GM19395 (cell line): Measurements from ENCODE around the gene CPEB4.

Experiments used
- ATAC-seq: cut with Tn5 transposase; IDR thresholded peaks from one replicate; pipeline ENCODE4 v1.9.1; 2021; ENCODE audit warnings: mild to moderate bottlenecking, moderate library complexity; ENCODE audit not compliant: unreplicated experiment

Gene CPEB4

DNA sequence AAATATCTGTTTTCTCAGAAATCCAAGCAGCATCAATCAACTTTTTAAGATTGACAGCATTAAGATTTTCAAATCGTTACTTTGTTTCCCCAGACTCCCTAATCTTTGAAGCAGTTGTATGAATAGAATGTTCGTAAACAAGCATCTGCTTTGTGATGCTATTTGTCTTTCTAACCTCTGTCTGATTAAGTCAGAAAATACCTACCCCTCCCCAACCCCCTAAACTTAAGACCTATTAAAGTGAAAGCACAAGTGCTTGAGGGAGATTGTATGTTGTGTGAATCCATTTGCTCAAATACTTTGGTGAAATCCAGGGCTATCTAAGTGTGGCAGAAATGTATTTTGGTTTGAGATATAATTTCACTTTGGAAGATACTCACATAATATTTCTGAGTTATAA, 53.0 kb downstream of the CPEB4 start:
- no peak for ATAC-seq

DNA sequence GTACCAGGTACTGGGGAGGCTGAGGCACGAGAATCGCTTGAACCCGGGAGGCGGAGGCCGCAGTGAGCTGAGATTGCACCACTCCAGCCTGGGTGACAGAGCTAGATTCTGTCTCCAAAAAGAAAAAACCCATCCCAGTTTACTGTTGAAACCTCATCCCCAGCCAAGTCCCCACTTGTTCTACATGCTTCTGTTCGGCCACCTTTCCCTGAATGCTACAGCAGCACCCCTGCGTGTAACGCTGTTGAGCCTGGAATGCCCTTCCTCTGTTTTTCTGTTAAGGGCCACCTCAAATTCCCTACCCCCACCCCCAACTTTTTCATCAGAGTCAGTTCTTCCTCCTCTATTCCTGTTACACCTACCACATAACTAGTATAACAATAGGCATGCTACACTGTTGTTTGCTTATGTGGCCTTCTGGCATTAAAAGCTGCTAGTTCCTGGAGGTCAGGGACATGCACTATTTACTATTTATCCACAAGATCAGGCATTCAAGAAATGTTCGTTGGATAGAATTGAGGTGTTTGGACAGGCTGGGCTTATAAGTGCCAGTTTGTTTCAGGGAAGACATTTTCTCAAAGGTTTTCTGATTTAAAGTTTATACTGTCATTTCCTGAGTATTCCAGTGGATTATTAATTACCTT, 53.7 kb downstream of the CPEB4 start:
- ATAC-seq: no peak

DNA sequence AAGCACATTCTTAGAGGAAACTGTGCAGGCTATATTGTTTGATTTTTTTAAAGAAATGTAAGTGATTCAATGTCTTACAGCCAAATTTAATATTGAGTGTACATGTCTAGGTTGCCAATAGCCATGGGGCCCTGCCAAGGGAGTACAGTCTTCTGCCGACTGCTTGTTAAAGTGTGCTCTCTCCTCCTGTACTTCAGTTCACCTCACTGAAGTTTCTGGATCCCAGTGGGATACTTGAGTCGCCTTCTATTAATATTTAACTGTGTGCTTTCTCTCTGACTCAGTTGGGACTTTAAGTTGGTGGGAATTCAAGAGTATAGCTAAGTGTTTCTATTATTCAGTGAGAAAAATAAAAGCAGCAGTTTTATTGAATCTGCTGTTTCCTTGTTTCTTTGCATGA, 56.4 kb downstream of the CPEB4 start:
- ATAC-seq: no peak

- no peak for ATAC-seq
These were observed 57.0 kb downstream of the CPEB4 start for GRCh38 chr5:173945160-173945559.

DNA sequence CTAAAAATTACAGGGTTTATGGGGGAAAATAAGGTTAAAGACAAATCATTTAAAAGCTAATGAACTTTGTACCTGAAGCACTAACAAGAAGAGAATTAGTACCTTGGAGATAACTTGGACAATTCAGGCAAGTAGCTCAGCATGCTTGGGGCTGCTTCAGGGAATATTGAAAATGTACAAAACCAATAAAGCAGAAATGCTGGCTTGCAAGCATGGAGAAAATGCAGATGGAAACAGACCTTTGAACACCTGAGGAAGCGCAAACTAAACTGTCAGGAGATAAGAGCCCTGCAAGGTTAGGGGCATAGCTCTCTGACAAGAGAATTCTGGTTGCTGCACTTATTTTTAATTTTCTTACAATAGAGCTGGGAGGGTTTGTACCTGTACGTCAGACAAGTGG, 58.2 kb downstream of the CPEB4 start:
- no peak for ATAC-seq

GRCh38 chr5:173950829-173951228, 62.7 kb downstream of the CPEB4 start:
- ATAC-seq: no peak

GRCh38 chr5:173953528-173954090, 65.5 kb downstream of the CPEB4 start:
- no peak for ATAC-seq

DNA sequence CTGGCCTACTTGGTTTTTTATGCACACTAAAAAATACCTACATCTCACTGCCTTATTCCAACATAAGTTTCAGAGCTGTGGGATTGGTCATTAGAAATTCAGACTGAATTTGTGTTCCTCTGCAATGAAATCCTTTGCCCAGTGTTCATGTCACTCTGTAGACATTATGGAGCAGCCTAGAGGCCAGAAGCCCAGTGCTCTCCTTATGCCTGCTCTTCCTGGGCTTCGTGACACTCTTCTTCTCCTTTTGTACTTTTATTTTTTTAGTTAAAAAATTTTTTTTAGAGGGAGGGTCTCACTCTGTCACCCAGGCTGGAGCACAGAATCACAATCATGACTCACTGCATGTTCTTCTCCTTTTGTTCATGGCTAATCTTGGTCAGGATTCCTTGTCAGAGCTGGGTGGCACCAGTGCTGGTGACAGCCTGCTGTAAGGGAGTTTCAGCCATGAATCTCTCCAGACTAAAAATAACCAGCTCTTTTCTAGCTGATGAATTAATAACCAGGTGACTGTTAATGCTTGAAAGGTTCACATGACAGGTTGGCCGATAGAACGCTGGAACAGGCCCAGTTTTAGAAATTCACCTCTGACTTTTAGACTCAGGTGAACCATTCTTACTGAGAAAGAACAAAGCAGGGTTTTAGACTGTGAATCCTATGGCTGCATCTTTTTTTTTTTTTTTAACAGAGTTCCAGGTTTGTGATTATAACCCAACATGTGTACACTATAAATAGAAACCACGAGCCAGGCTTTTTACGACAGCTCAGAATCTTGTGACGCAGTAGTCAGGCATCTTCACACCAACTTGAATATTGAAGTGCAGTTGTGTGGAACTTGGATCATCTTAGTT, 66.7 kb downstream of the CPEB4 start:
- no peak for ATAC-seq

- ATAC-seq: no peak
These were observed 72.8 kb downstream of the CPEB4 start for GRCh38 chr5:173960986-173961385.

DNA sequence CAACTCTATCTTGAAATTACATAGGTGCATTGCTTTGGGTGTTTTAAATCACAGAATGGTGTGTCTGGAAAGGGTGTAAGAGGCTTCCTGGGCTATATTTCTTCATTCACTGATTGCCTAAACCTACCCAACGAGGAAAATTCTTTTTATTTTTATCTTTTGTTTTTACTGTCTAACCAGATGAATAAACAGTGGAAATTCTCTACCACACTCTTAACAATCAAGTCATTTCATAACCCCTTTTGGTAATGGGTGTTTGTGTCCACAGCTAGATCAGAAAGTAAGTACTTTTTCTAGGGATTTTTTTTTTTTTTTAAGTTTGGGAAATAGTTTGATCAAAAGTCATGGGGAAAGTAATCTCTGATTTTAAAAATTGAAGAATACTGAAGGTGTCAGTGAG, 73.3 kb downstream of the CPEB4 start:
- no peak for ATAC-seq

GRCh38 chr5:173962436-173962972, 74.4 kb downstream of the CPEB4 start:
- no peak for ATAC-seq

GRCh38 chr5:173963182-173963838, 75.2 kb downstream of the CPEB4 start:
- ATAC-seq: no peak

- ATAC-seq: no peak
These were observed 75.8 kb downstream of the CPEB4 start for GRCh38 chr5:173963867-173964441.

DNA sequence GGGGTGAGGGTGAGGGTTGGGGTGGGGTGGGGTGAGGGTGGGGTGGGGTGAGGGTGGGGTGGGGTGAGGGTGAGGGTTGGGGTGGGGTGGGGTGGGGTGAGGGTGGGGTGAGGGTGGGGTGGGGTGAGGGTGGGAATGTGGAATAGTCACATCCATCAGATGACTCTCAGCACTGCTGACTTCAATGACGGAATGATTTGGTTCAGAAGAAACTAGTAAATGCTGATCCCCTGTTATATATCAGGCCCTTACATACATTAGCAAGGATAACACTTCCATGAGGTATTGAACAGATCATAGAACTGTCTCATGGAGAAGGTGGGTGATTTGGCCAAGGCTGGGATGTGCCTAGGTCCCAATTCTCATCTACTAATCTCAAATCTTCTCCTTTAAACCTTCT, 76.4 kb downstream of the CPEB4 start:
- ATAC-seq: no peak

GRCh38 chr5:173967241-173967640, 79.1 kb downstream of the CPEB4 start:
- ATAC-seq: no peak

DNA sequence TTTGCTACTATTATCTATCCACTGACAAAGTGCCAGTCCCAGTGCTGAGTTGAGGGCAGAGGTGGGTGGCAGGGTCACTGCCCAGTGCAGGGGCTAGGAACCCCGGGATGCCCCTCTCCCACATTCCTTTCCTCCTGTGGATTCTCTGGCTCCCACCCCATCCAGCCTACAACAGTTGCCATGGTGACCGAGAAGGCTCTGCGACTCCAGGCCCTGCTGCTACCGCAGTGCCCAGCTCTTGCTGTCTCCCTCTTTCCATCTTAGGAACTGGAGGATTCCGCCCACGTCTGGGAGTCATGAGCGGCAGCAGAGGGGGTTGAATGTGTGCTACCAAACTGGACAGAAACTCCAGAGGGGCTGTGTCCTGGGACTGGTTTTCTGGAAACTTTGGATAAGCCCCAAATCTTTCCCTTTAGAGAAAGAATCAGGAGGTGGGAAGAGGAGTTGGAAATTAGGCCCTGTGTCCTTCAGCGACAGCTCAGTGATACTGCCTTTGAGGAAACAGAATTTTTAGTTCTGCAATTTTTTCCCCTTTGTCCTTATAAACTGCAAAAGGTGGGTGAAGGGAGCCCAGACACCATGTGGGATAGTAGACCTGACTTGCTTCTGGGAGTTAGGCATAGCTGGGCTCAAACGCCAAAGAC, 80.1 kb downstream of the CPEB4 start:
- ATAC-seq: no peak

DNA sequence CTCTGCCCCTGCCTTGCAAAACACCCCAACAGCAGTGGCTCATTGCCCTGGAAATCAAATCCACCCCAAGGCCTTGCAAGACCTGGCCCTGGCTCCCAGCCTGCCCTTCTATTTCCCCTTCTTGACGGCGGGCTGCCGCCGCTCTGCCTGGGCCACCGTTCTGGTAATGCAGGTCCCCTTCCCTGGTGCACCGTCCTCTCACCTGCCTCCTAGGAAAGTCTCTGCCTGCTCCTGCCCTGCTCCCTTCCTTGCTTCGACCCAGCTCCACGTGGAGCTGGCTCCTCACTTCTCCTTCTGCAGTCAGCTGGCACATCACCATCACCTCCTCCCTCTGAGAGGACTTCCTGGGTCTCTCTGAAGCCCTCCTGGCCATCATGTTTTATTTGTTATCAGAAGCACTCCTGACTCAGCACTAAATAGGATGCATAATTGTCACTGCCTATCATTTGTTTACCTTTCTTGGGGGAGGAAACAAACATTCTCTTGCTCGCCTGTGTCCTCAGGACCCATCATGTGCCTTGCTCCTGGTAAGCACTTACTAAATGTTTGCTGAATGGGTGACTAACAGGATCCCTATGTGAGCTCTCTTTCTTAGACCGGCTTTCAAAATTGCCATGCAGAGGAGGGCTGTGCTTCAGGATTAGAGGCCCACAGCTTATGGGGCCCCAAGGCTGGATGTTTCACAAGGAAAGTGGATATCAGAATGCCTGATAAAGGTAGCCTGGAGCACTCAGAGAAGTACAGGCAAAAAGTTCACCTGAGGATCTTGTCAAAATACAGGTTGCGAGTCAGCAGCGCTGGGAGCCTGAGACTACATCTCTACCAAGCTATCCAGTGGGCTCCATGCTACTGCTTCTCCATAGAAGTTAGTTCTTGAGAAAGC, 81.3 kb downstream of the CPEB4 start:
- ATAC-seq: no peak

DNA sequence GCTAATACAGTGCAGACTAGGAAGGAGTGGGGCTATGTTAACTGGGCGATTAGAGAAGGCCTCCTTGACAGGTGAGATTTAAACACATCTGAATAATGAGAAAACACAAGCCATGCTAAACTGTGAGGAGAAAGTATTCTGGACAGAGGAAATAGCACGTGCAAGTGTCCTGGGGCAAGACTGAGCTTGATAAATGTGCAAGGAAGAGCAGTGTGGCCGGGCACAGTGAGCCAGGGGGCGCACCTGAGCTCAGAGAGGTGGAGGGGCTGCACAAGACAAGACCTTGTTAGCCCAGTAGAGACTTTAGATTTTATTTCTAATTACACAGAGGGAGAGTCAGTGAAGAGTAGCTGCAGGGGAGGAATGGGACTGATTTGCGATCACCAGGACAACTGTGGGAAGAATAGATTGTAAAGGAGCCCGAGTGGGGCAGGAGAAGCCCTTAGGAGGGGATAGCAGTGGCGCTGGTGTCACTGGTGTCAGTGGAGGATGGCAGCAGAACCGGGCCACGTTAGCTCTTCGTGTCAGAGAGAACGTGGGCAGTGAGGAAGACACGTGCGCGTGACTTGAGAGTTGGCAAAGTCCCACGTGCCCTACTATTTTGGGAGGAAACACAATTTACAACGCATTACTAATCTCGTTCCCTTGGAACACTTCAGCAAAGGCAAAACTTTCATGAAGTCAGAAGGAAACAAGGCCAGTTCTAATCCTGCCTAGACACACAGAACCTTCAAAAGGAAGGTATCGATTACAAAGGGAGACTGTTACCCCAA, 82.9 kb downstream of the CPEB4 start:
- ATAC-seq: no peak
